Esophagus (tissue), 2 donors: ENCODE results near the gene THAP6. TPM values are rescaled to one million over a fixed set of nuclear protein-coding genes. Genes with fewer than 3 reads are reported as not detected.
"Not testable (repeated sequence)": the region's sequence is repeated elsewhere in the genome, so short reads cannot be mapped to it uniquely, and the experiment has no call there.

ENCODE experiments used
- H3K27ac ChIP-seq, 2 donors: one replicate each; pipeline ENCODE4 v1.5.1; 2013; ENCODE audit warnings: low read depth in 2 of 2, mild to moderate bottlenecking in 2 of 2, inconsistent platforms in 1 of 2, low read length in 1 of 2, moderate library complexity in 1 of 2
- H3K27me3 ChIP-seq, 2 donors: one replicate each; pipeline ENCODE4 v1.6.1; 2013; ENCODE audit warnings: low read length in 2 of 2, control low read depth in 1 of 2, mild to moderate bottlenecking in 1 of 2; ENCODE audit not compliant: insufficient read depth in 2 of 2, control insufficient read depth in 1 of 2
- H3K36me3 ChIP-seq, 2 donors: one replicate each; pipeline ENCODE4 v1.6.1; 2013; ENCODE audit warnings: low read length in 1 of 2; ENCODE audit not compliant: control insufficient read depth in 2 of 2, insufficient read depth in 2 of 2
- H3K4me1 ChIP-seq, 2 donors: one replicate each; pipeline ENCODE4 v1.6.1; 2013; ENCODE audit warnings: low read length in 1 of 2; ENCODE audit not compliant: control insufficient read depth in 2 of 2, insufficient read depth in 2 of 2
- H3K4me3 ChIP-seq, 2 donors: one replicate each; pipeline ENCODE4 v1.5.1; 2013; ENCODE audit warnings: low read length in 2 of 2, mild to moderate bottlenecking in 2 of 2, low read depth in 1 of 2, moderate library complexity in 1 of 2
- H3K9me3 ChIP-seq, 2 donors: one replicate each; pipeline ENCODE4 v1.6.1; 2013; ENCODE audit warnings: mild to moderate bottlenecking in 2 of 2, low read depth in 1 of 2, low read length in 1 of 2, moderate library complexity in 1 of 2; ENCODE audit not compliant: control insufficient read depth in 2 of 2, insufficient read depth in 1 of 2
- WGBS, 2 donors: extraction: QIAGEN DNeasy Blood & Tissue Kit; methylation state at CpG; one replicate each; pipeline ENCODE4 v1.1.7; 2013; 5-methylcytosine and 5-hydroxymethylcytosine counted together
- polyA plus RNA-seq, 2 donors: library from polyadenylated mRNA; stranded (reverse); fragments of 200-250 nt; gene quantifications; one replicate each; pipeline ENCODE4 v1.2.3, GENCODE V29; 2013
- donor health status: healthy with polysubstance abuse.
- donor health status: Bipolar disorder and iron deficiency.

THAP6 gene
- polyA plus RNA-seq, 2 donors = 3.2 to 3.6 TPM

DNA sequence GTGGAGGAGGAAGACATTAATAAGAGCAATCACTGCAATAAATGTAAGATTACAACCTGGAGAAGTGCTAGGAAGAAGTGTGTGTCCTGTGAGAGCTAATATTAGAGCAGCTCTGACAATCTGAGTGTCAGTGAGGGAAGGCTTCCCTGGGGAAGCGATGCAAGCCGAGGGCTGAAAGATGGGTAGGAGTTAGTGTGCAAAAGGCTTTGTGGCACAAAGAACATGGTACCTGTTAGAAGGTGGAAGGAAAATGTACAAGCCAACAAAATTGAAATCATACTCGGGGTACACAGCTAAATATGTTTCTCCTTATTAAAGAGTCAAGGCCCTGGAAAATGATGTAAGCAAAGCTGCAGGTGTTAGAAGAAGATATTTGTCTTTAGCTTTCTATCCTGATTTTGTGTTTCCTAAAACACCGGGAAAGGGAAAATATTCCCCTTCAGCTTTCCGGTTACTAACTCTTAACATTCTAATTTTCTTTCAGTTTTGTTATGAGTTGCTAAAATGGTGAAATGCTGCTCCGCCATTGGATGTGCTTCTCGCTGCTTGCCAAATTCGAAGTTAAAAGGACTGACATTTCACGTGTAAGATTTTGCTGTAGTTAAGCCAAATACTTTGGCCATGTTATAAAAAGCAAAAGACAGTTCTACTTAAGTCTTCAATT lies 808 bp downstream of the THAP6 start:
- 31 to 32% methylated on average over 9 of the region's 9 CpGs for WGBS, 2 donors
- peak overlapping the region; percentile 97 to 98 for H3K27ac ChIP-seq
- no peaks in the 10 kb centered on the region for H3K27me3 ChIP-seq
- H3K36me3 ChIP-seq = no peaks in the 10 kb centered on the region
- no peaks in the 10 kb centered on the region for H3K4me1 ChIP-seq
- peak overlapping the region; percentile 83 to 98 for H3K4me3 ChIP-seq
- no peaks in the 10 kb centered on the region for H3K9me3 ChIP-seq

GRCh38 chr4:75516144-75516543 lies 1.9 kb downstream of the THAP6 start:
- WGBS, 2 donors = 82 to 95% methylated on average over 1 of the region's 1 CpG

DNA sequence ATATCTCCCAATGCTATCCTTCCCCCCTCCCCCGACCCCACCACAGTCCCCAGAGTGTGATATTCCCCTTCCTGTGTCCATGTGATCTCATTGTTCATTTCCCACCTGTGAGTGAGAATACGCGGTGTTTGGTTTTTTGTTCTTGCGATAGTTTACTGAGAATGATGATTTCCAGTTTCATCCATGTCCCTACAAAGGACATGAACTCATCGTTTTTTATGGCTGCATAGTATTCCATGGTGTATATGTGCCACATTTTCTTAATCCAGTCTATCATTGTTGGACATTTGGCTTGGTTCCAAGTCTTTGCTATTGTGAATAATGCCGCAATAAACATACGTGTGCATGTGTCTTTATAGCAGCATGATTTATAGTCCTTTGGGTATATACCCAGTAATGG lies 5.2 kb downstream of the THAP6 start:
- WGBS, 2 donors = 98% methylated on average over 4 of the region's 7 CpGs
- not testable (repeated sequence) for H3K4me3 ChIP-seq, H3K27ac ChIP-seq, H3K27me3 ChIP-seq, H3K36me3 ChIP-seq, H3K9me3 ChIP-seq, H3K4me1 ChIP-seq

More at GRCh38 chr4:75516144-75516543, 1.9 kb downstream of the THAP6 start:
- H3K4me3 ChIP-seq = no peak overlapping the region
- no peaks in the 10 kb centered on the region for H3K4me1 ChIP-seq
- H3K9me3 ChIP-seq = no peaks in the 10 kb centered on the region
- no peak overlapping the region for H3K27ac ChIP-seq
- H3K36me3 ChIP-seq = no peaks in the 10 kb centered on the region
- H3K27me3 ChIP-seq = no peaks in the 10 kb centered on the region

- H3K36me3 ChIP-seq = peaks cover 0 to 3% of the 10 kb centered on the region in 2 donors
- WGBS, 2 donors = 95 to 100% methylated on average over 1 of the region's 1 CpG
- no peak overlapping the region for H3K27ac ChIP-seq
- no peaks in the 10 kb centered on the region for H3K4me1 ChIP-seq
- no peak overlapping the region for H3K4me3 ChIP-seq
- H3K9me3 ChIP-seq = no peaks in the 10 kb centered on the region
- H3K27me3 ChIP-seq = no peaks in the 10 kb centered on the region
These were observed 10.8 kb downstream of the THAP6 start for GRCh38 chr4:75525086-75525485.

DNA sequence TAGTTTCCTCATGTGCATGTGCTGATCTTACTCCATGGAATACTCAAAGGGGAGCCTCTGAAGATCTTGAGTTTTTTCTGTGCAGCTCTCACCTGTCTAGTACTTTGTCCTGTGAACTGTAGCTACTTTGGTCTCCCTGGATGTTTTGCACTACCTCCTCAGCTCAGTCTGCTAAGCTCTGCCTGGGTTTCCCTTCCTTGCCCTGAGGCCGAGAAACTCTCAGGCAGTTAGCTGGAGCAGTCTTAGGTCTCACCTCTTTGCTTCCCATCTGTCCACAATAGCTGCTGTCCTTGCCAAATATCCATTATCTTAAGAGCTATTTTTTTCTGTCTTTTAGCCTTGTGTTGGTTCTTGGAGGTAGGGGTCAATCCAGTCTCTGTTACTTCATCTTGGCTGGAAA lies 11.6 kb downstream of the THAP6 start:
- Histone ChIP-seq H3K9me3 (no peaks in the 10 kb centered on the region), H3K4me1 (no peaks in the 10 kb centered on the region), H3K36me3 (peaks cover 0 to 3% of the 10 kb centered on the region in 2 donors), H3K27me3 (no peaks in the 10 kb centered on the region), H3K4me3 (no peak overlapping the region), H3K27ac (no peak overlapping the region)
- WGBS, 2 donors = 97 to 100% methylated on average over 1 of the region's 1 CpG

DNA sequence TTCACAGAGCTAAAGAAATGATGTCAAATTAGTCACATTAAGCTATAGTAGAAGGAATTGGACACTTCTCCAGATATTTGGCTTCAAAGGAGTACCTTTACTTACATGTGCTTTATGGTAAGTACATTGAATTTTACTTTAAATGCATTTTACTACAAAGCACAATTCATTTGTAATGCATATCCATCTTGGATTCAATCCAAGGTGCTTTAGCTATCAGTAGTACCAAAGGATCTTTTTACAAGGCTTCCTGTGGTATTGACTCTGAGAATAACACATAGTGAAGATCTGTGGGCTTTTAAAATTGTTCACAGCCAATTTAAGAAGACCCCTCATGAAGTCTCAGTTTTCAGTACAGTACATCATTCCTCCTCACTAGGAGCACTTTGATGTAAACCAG lies 13.2 kb downstream of the THAP6 start:
- Histone ChIP-seq H3K4me3 (no peak overlapping the region), H3K36me3 (peaks cover 0 to 8% of the 10 kb centered on the region in 2 donors), H3K9me3 (peaks cover 0 to 2% of the 10 kb centered on the region in 2 donors), H3K27ac (no peak overlapping the region), H3K4me1 (no peaks in the 10 kb centered on the region), H3K27me3 (no peaks in the 10 kb centered on the region)

DNA sequence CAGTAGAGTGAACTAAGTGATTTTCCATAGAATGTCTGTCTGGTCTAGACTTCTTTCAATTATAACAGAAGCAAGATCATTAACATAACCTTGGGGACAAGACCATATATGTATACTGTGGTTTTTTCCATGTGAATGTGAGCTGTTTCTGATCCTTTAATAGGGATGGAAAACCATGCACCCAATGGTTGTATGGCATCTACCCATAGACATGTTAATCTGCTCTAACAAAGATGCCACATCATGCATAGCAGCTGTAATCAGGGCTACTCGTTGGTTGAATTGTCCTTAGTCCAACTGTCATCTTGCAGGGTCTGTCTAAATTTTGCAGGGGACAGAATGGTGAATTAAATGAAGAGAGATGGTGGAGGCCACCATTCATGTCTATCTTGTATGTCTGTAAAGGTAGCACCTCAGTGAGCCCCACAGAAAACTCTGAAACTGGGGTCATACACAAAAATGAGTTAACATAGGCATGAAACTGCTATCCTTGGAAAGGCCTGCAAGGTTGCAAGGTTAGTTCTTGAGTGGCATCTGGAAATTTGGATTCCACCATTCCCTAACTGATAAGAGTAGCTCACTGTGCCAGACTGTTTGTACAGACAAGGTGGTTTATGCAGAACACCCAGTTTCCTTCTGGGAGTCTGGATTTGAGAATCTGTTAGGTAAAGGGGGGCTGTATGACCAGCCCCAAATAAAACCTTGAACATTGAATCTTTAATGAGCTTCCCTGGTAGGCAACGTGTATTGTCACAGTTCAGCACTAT lies 16.5 kb downstream of the THAP6 start:
- H3K4me1 ChIP-seq = no peaks in the 10 kb centered on the region
- peaks cover 0 to 10% of the 10 kb centered on the region in 2 donors for H3K36me3 ChIP-seq
- H3K9me3 ChIP-seq = peaks cover 0 to 5% of the 10 kb centered on the region in 2 donors
- H3K4me3 ChIP-seq = no peak overlapping the region
- no peak overlapping the region for H3K27ac ChIP-seq
- 88 to 95% methylated on average over 2 of the region's 2 CpGs for WGBS, 2 donors
- H3K27me3 ChIP-seq = no peaks in the 10 kb centered on the region

- not testable (repeated sequence) for H3K27me3 ChIP-seq, H3K4me3 ChIP-seq, H3K9me3 ChIP-seq, H3K36me3 ChIP-seq, H3K27ac ChIP-seq, H3K4me1 ChIP-seq
- 79 to 97% methylated on average over 7 of the region's 7 CpGs for WGBS, 2 donors
These were observed 17.4 kb downstream of the THAP6 start for GRCh38 chr4:75531536-75532143.

DNA sequence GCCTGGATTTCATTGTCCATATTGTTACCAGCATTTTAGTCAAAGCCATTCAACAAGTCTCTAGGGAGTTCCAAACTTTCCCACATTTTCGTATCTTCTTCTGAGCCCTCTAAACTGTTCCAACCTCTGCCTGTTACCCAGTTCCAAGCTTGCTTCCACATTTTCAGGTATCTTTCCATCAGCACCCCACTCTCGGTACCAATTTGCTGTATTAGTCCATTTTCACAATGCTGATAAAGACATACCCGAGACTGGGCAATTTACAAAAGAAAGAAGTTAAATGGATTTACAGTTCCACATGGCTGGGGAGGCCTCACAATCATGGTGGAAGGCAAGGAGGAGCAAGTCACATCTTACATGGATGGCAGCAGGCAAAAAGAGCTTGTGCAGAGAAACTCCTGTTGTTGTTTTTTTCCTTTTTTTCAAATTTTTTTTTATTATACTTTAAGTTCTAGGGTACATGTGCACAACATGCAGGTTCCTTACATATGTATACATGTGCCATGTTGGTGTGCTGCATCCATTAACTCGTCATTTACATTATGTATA lies 19.1 kb downstream of the THAP6 start:
- H3K4me3 ChIP-seq, H3K27me3 ChIP-seq: not testable (repeated sequence)
- 97 to 98% methylated on average over 4 of the region's 4 CpGs for WGBS, 2 donors

More for the DNA sequence above, 19.1 kb downstream of the THAP6 start:
- not testable (repeated sequence) for H3K4me1 ChIP-seq, H3K9me3 ChIP-seq, H3K27ac ChIP-seq, H3K36me3 ChIP-seq
